DOHH2 (cell line): Measurements from ENCODE around the gene RACGAP1.

Source experiments
- H3F3A ChIP-seq: fragments of 200-600 bp; sonication (generic), shearing (Covaris generic); 2 replicates; pipeline ENCODE4 v1.6.0; 2016; ENCODE audit warnings: antibody characterized with exemption, mild to moderate bottlenecking; ENCODE audit not compliant: control insufficient read depth, insufficient read depth
- H3K27ac ChIP-seq: fragments of 200-600 bp; sonication (generic); 2 replicates; pipeline ENCODE4 v1.5.1; 2014; ENCODE audit warnings: low read depth, mild to moderate bottlenecking, low read length, moderate library complexity
- H3K27me3 ChIP-seq: fragments of 200-600 bp; sonication (generic); 2 replicates; pipeline ENCODE4 v1.6.1; 2014; ENCODE audit warnings: mild to moderate bottlenecking, low read length, mixed read lengths; ENCODE audit not compliant: control insufficient read depth
- H3K36me3 ChIP-seq: fragments of 200-600 bp; sonication (generic); 2 replicates; pipeline ENCODE4 v1.6.1; 2014; ENCODE audit warnings: mild to moderate bottlenecking, low read length, moderate library complexity, mixed read lengths; ENCODE audit not compliant: control insufficient read depth
- H3K4me1 ChIP-seq: fragments of 200-600 bp; sonication (generic); 2 replicates; pipeline ENCODE4 v1.6.1; 2014; ENCODE audit warnings: mild to moderate bottlenecking, low read length, mixed read lengths; ENCODE audit not compliant: control insufficient read depth
- H3K4me2 ChIP-seq: fragments of 200-600 bp; sonication (generic); 2 replicates; pipeline ENCODE4 v1.6.0; 2014; ENCODE audit warnings: mild to moderate bottlenecking, low read length, moderate library complexity
- H3K4me3 ChIP-seq: fragments of 200-600 bp; sonication (generic); 2 replicates; pipeline ENCODE4 v1.5.1; 2014; ENCODE audit warnings: mild to moderate bottlenecking, low read length, mixed read lengths
- H3K79me2 ChIP-seq: fragments of 200-600 bp; sonication (generic); 2 replicates; pipeline ENCODE4 v1.6.1; 2014; ENCODE audit warnings: mild to moderate bottlenecking, low read length, mixed read lengths; ENCODE audit not compliant: control insufficient read depth
- H3K9me2 ChIP-seq: fragments of 200-600 bp; sonication (generic); replicated peaks from 2 replicates; pipeline ENCODE4 v1.6.1; 2014; ENCODE audit warnings: mild to moderate bottlenecking, low read length, mixed read lengths; ENCODE audit not compliant: control insufficient read depth
- H3K9me3 ChIP-seq: fragments of 200-600 bp; sonication (generic); 2 replicates; pipeline ENCODE4 v1.6.1; 2014; ENCODE audit warnings: antibody characterized with exemption, low read length, mixed read lengths; ENCODE audit not compliant: control insufficient read depth, insufficient read depth
- H4K20me1 ChIP-seq: fragments of 200-600 bp; sonication (generic); 2 replicates; pipeline ENCODE4 v1.6.0; 2014; ENCODE audit warnings: low read depth, mild to moderate bottlenecking, antibody characterized with exemption, low read length, moderate library complexity; ENCODE audit not compliant: control insufficient read depth, insufficient read depth
- EZH2phosphoT487 ChIP-seq: fragments of 200-600 bp; sonication (generic); IDR thresholded peaks from 2 replicates; pipeline ENCODE4 v1.6.1; 2017; ENCODE audit warnings: borderline replicate concordance, mild to moderate bottlenecking, antibody characterized with exemption, low read length, moderate library complexity, mixed read lengths
- TF ChIP-seq, protein P1 (sequence below): fragments of 200-600 bp; sonication (generic); IDR thresholded peaks from one replicate; pipeline ENCODE4 v1.5.1; 2014; ENCODE audit warnings: antibody characterized with exemption, mild to moderate bottlenecking, low read depth, low read length; ENCODE audit not compliant: poor library complexity, severe bottlenecking

RACGAP1 gene

DNA sequence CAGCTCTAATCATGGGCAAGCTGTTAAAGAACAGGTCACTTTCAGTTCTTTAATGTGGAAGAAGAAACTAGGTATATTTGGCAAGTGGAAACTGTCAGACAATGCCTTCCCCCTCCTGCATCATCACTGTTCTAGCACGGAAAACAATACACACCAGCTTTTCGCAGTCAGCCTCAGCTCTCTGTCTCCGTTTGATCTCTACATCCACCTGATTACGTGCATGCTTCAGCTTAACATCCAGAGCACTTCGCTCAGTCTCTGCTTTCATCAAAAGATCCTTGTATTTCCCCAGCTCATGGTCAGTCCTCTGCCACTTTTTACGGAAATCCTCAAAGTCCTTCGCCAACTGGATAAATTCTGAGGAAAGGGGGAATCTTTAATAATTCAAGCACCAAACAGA, 19.0 kb downstream of the RACGAP1 start:
- peaks cover 13% of the 10 kb centered on the region; the same call in 1 of the 2 replicates for H3F3A ChIP-seq
- peak overlapping the region; percentile 18; the same call in 1 of the 2 replicates for H3K4me3 ChIP-seq
- peaks cover 88% of the 10 kb centered on the region for H3K36me3 ChIP-seq
- H3K4me1 ChIP-seq: peaks cover 42% of the 10 kb centered on the region
- H3K79me2 ChIP-seq: peaks cover 58% of the 10 kb centered on the region
- peak overlapping the region; percentile 18; the same call in 1 of the 2 replicates for H3K27ac ChIP-seq
- TF ChIP-seq EZH2phosphoT487: no peak
- TF ChIP-seq, protein P1, sequence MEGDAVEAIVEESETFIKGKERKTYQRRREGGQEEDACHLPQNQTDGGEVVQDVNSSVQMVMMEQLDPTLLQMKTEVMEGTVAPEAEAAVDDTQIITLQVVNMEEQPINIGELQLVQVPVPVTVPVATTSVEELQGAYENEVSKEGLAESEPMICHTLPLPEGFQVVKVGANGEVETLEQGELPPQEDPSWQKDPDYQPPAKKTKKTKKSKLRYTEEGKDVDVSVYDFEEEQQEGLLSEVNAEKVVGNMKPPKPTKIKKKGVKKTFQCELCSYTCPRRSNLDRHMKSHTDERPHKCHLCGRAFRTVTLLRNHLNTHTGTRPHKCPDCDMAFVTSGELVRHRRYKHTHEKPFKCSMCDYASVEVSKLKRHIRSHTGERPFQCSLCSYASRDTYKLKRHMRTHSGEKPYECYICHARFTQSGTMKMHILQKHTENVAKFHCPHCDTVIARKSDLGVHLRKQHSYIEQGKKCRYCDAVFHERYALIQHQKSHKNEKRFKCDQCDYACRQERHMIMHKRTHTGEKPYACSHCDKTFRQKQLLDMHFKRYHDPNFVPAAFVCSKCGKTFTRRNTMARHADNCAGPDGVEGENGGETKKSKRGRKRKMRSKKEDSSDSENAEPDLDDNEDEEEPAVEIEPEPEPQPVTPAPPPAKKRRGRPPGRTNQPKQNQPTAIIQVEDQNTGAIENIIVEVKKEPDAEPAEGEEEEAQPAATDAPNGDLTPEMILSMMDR: no peak
- peaks cover 13% of the 10 kb centered on the region; the same call in 1 of the 2 replicates for H4K20me1 ChIP-seq
- H3K27me3 ChIP-seq: no peaks in the 10 kb centered on the region
- no peaks in the 10 kb centered on the region for H3K9me2 ChIP-seq
- no peaks in the 10 kb centered on the region for H3K9me3 ChIP-seq
- peak overlapping the region; percentile 42 for H3K4me2 ChIP-seq

DNA sequence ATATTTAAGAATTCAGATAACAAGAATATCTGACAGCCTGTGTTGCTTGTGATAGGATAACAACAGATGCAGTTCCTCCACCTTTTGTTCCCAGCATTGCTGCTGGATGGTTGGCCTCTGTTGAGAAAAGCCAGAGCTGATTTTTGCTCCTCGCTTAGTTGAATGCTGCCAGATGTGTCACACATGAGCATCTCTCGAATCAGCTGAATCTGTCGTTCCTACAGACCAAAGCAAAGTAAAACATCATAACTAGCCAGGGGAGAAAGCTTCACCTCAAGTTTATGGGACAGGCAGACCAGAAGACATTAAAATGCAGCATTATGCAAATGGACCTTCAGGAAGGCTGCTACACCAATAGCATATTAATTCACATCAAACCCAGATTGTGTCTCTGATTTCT, 20.1 kb downstream of the RACGAP1 start:
- H3K9me2 ChIP-seq: no peaks in the 10 kb centered on the region
- peaks cover 13% of the 10 kb centered on the region; the same call in 1 of the 2 replicates for H3F3A ChIP-seq
- TF ChIP-seq, protein P1: no peak
- TF ChIP-seq EZH2phosphoT487: no peak
- H4K20me1 ChIP-seq: peaks cover 13% of the 10 kb centered on the region; the same call in 1 of the 2 replicates
- no peak overlapping the region for H3K4me3 ChIP-seq
- no peak overlapping the region for H3K4me2 ChIP-seq
- H3K36me3 ChIP-seq: peaks cover 90% of the 10 kb centered on the region
- peaks cover 47% of the 10 kb centered on the region for H3K79me2 ChIP-seq
- H3K9me3 ChIP-seq: no peaks in the 10 kb centered on the region
- peaks cover 42% of the 10 kb centered on the region for H3K4me1 ChIP-seq
- no peak overlapping the region for H3K27ac ChIP-seq
- H3K27me3 ChIP-seq: no peaks in the 10 kb centered on the region

DNA sequence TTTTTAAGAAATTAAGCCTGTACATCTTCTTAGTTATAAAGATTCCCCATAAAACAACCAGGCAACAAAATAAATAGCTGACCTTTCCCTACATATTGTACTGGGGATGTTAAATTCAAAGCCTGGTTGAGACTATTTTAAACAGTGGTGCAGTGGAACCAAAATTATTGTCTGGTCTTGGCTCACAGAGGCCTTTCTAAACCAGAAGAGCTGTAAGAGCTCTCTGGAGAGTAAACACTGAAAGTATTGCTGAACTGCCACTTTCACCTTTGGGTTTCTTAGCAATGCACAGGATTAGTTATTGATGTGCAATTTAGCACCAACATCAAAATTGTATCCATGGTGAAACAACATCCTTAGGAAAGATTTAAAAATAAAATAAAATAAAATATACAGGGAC, 20.6 kb downstream of the RACGAP1 start:
- Histone ChIP-seq H3K4me2 (no peak overlapping the region), H3F3A (peaks cover 10% of the 10 kb centered on the region; the same call in 1 of the 2 replicates), H4K20me1 (peaks cover 13% of the 10 kb centered on the region; the same call in 1 of the 2 replicates), H3K4me3 (no peak overlapping the region), H3K79me2 (peaks cover 43% of the 10 kb centered on the region), H3K9me2 (no peaks in the 10 kb centered on the region), H3K9me3 (no peaks in the 10 kb centered on the region), H3K27ac (no peak overlapping the region), H3K36me3 (peaks cover 87% of the 10 kb centered on the region), H3K27me3 (no peaks in the 10 kb centered on the region), H3K4me1 (peaks cover 39% of the 10 kb centered on the region)
- TF ChIP-seq, protein P1: no peak
- no peak for TF ChIP-seq EZH2phosphoT487
